SK-N-SH (cell line): ENCODE data around the gene CASP4. TPM values are rescaled to one million over a fixed set of nuclear protein-coding genes. Genes with fewer than 3 reads are reported as not detected.

Experiments
- CTCF ChIA-PET: fragments of 300-600, 350-600 bp; formaldehyde crosslinking; extraction: SDS; loops from one replicate; lab custom pipeline; 2021; lab: Yijun Ruan, JAX
- POLR2A ChIA-PET: fragments of 350-600 bp; sonication (Branson Sonifier 250); formaldehyde crosslinking; extraction: SDS; loops from one replicate; lab custom pipeline; 2020; ENCODE audit warnings: antibody characterized with exemption, inconsistent platforms; lab: Yijun Ruan, JAX
- DNase-seq: peaks from one replicate; pipeline ENCODE4 v3.0.0; 2012
- H2AFZ ChIP-seq: fragments of 200-600 bp; sonication (generic); 2 replicates; pipeline ENCODE4 v1.8.1; 2016; ENCODE audit warnings: antibody characterized with exemption, mild to moderate bottlenecking, low read depth
- H3F3A ChIP-seq: fragments of 200-600 bp; sonication (generic); replicated peaks from 2 replicates; pipeline ENCODE3; 2016; ENCODE audit warnings: antibody characterized with exemption, mild to moderate bottlenecking; ENCODE audit not compliant: insufficient read depth
- H3K27ac ChIP-seq, 2 experiments: fragments of 200-500 bp in 1 of 2; fragments of 200-600 bp in 1 of 2; sonication (Bioruptor generic) in 1 of 2; sonication (generic), shearing (Covaris generic) in 1 of 2; 2 replicates each; pipeline versions ENCODE4 v1.5.1 to v1.6.1; 2014 to 2016; ENCODE audit warnings: low read depth in 2 of 2, inconsistent platforms in 1 of 2, low read length in 1 of 2, mild to moderate bottlenecking in 1 of 2, mixed read lengths in 1 of 2
- H3K27me3 ChIP-seq: fragments of 200-600 bp; sonication (generic), shearing (Covaris generic); 2 replicates; pipeline ENCODE4 v1.6.1; 2016; ENCODE audit warnings: mixed run types; ENCODE audit not compliant: insufficient read depth
- H3K36me3 ChIP-seq, 2 experiments: fragments of 200-500 bp in 1 of 2; fragments of 200-600 bp in 1 of 2; sonication (Bioruptor generic) in 1 of 2; sonication (generic) in 1 of 2; replicated peaks in 1 of 2; 2 replicates each; pipeline versions ENCODE3 to v1.5.1; 2014 to 2016; ENCODE audit warnings: low read length in 1 of 2, mild to moderate bottlenecking in 1 of 2; ENCODE audit not compliant: insufficient read depth in 2 of 2, control insufficient read depth in 1 of 2
- H3K4me1 ChIP-seq, 2 experiments: fragments of 200-500 bp in 1 of 2; fragments of 200-600 bp in 1 of 2; sonication (Bioruptor generic) in 1 of 2; sonication (generic), shearing (Covaris generic) in 1 of 2; 2 replicates each; pipeline versions ENCODE4 v1.5.1 to v1.6.1; 2014 to 2016; ENCODE audit warnings: low read depth in 1 of 2, low read length in 1 of 2, mixed run types in 1 of 2; ENCODE audit not compliant: insufficient read depth in 2 of 2, control insufficient read depth in 1 of 2
- H3K4me2 ChIP-seq: fragments of 200-600 bp; sonication (generic), shearing (Covaris generic); 2 replicates; pipeline ENCODE4 v1.6.1; 2017; ENCODE audit warnings: mixed run types
- H3K4me3 ChIP-seq, 2 experiments: fragments of 200-500 bp in 1 of 2; fragments of 200-600 bp in 1 of 2; sonication (Bioruptor generic) in 1 of 2; sonication (generic), shearing (Covaris generic) in 1 of 2; 2 replicates each; pipeline versions ENCODE4 v1.5.1 to v1.8.1; 2014 to 2016; ENCODE audit warnings: low read depth in 2 of 2, inconsistent platforms in 1 of 2, low read length in 1 of 2, mild to moderate bottlenecking in 1 of 2, mixed read lengths in 1 of 2, moderate library complexity in 1 of 2
- H3K79me2 ChIP-seq: fragments of 200-600 bp; sonication (generic); 2 replicates; pipeline ENCODE4 v1.8.1; 2017; ENCODE audit warnings: mild to moderate bottlenecking; ENCODE audit not compliant: insufficient read depth
- H3K9ac ChIP-seq: fragments of 200-600 bp; sonication (generic); 2 replicates; pipeline ENCODE4 v1.6.1; 2017; ENCODE audit warnings: mixed run types
- H3K9me2 ChIP-seq: fragments of 200-600 bp; sonication (generic); 2 replicates; pipeline ENCODE4 v1.6.1; 2017; ENCODE audit warnings: mixed run types
- H3K9me3 ChIP-seq: fragments of 200-600 bp; sonication (generic); 2 replicates; pipeline ENCODE4 v1.6.1; 2017; ENCODE audit warnings: mixed run types, mild to moderate bottlenecking, moderate library complexity
- H4K20me1 ChIP-seq: fragments of 200-600 bp; sonication (generic); 2 replicates; pipeline ENCODE4 v1.6.1; 2017; ENCODE audit warnings: mild to moderate bottlenecking, mixed run types; ENCODE audit not compliant: insufficient read depth
- CHD2 ChIP-seq: fragments of 150-350 bp; IDR thresholded peaks from 2 replicates; pipeline ENCODE4 v1.6.1; 2018; ENCODE audit warnings: low read length; ENCODE audit not compliant: partially characterized antibody
- ELF1 ChIP-seq: IDR thresholded peaks from 2 replicates; pipeline ENCODE4 v1.4.0; 2012
- EZH2phosphoT487 ChIP-seq: fragments of 200-600 bp; sonication (generic); IDR thresholded peaks from 2 replicates; pipeline ENCODE4 v1.6.1; 2017; ENCODE audit warnings: low read depth, mixed run types, mild to moderate bottlenecking, antibody characterized with exemption, moderate library complexity, borderline replicate concordance
- FOXJ3 ChIP-seq: sonication (generic); formaldehyde crosslinking; IDR thresholded peaks from 2 replicates; pipeline ENCODE4 v1.5.1; 2020; ENCODE audit warnings: mild to moderate bottlenecking, missing genetic modification reagents
- GABPA ChIP-seq: IDR thresholded peaks from 2 replicates; pipeline ENCODE4 v1.4.0; 2012; ENCODE audit warnings: low read depth, mild to moderate bottlenecking
- GATA2 ChIP-seq: sonication (generic); formaldehyde crosslinking; IDR thresholded peaks from 2 replicates; pipeline ENCODE4 v1.5.0; 2020; ENCODE audit warnings: mild to moderate bottlenecking, missing genetic modification reagents
- JUND ChIP-seq: IDR thresholded peaks from 2 replicates; pipeline ENCODE4 v1.4.0; 2012
- MEF2A ChIP-seq: IDR thresholded peaks from 2 replicates; pipeline ENCODE4 v1.4.0; 2012; ENCODE audit warnings: low read depth, borderline replicate concordance
- MXI1 ChIP-seq: IDR thresholded peaks from 2 replicates; pipeline ENCODE4 v1.6.1; 2012; ENCODE audit warnings: mild to moderate bottlenecking, low read depth, low read length, improper control_type of control experiment
- NFIC ChIP-seq: IDR thresholded peaks from 2 replicates; pipeline ENCODE4 v1.4.0; 2012; ENCODE audit warnings: borderline replicate concordance
- POLR2AphosphoS5 ChIP-seq: IDR thresholded peaks from 2 replicates; pipeline ENCODE4 v1.6.1; 2012; ENCODE audit warnings: low read depth, low read length
- RCOR1 ChIP-seq: fragments of 150-350 bp; IDR thresholded peaks from 2 replicates; pipeline ENCODE4 v1.6.1; 2017; ENCODE audit warnings: antibody characterized with exemption, low read length
- RFX5 ChIP-seq: IDR thresholded peaks from 2 replicates; pipeline ENCODE4 v1.6.1; 2012; ENCODE audit warnings: mild to moderate bottlenecking, improper control_type of control experiment, low read length
- TAF1 ChIP-seq: IDR thresholded peaks from 2 replicates; pipeline ENCODE4 v1.6.1; 2012; ENCODE audit warnings: low read depth, mild to moderate bottlenecking, low read length, moderate library complexity, borderline replicate concordance
- YY1 ChIP-seq: IDR thresholded peaks from 2 replicates; pipeline ENCODE4 v1.4.0; 2012; ENCODE audit warnings: low read depth, mild to moderate bottlenecking
- WGBS: methylation state at CpG from one replicate; pipeline ENCODE4 v1.1.6; 2017; ENCODE audit warnings: low lambda C conversion rate; 5-methylcytosine and 5-hydroxymethylcytosine counted together
- polyA plus RNA-seq, 3 experiments: library from polyadenylated mRNA; depleted of rRNA; stranded (reverse); fragments of >200 nt; gene quantifications; 2 replicates each; pipeline ENCODE4 v1.2.3, GENCODE V29; 2012
- TF ChIP-seq, protein P1 (sequence below): fragments of 150-350 bp; IDR thresholded peaks from 2 replicates; pipeline ENCODE4 v1.6.1; 2017; ENCODE audit warnings: antibody characterized with exemption, low read length, low read depth, borderline replicate concordance
- TF ChIP-seq, protein P2 (sequence below): IDR thresholded peaks from 2 replicates; pipeline ENCODE4 v1.6.1; 2012; ENCODE audit warnings: mild to moderate bottlenecking, low read depth, low read length, moderate library complexity
- TF ChIP-seq, protein P3 (sequence below): fragments of 200-600 bp; sonication (generic); IDR thresholded peaks from 2 replicates; pipeline ENCODE4 v1.6.1; 2017; ENCODE audit warnings: antibody characterized with exemption, mild to moderate bottlenecking, moderate library complexity
- TF ChIP-seq, protein P4 (sequence below): IDR thresholded peaks from 2 replicates; pipeline ENCODE4 v1.4.0; 2012; ENCODE audit warnings: low read depth, borderline replicate concordance
- TF ChIP-seq, protein P5 (sequence below): fragments of 150-350 bp; IDR thresholded peaks from 2 replicates; pipeline ENCODE4 v1.6.1; 2016; ENCODE audit warnings: mild to moderate bottlenecking, low read depth, low read length

Gene CASP4
- polyA plus RNA-seq, 1 of the 3 experiments (the other 2 are of a cell fraction) = 9.1 TPM

DNA sequence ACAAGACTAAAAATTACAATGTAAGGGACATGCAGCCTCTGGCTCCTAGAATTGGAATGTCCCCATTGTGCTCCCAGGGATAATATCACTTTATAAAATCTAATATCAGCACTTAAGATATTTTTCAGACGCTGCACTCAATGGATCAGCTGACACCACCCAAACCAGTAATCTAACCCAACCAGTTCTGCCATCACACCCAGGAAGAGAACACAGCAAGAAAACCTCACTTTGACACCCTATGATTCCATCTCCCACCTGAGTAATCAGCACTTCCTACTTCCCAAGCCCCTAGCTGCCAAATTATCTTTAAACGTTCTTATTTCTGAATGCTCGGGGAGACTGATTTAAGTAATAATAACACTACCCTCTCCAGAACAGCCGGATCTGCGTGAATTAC, 2.6 kb downstream of the CASP4 start:
- H3K4me3 ChIP-seq = no peak overlapping the region
- H2AFZ ChIP-seq = no peak overlapping the region
- ChIA-PET CTCF (no interaction called here), POLR2A (no interaction called here)
- H3K4me2 ChIP-seq = no peak overlapping the region
- no peaks in the 10 kb centered on the region for H4K20me1 ChIP-seq
- H3K9me2 ChIP-seq = no peaks in the 10 kb centered on the region
- H3K9me3 ChIP-seq = no peaks in the 10 kb centered on the region
- no peaks in the 10 kb centered on the region for H3F3A ChIP-seq
- 96% methylated on average over 5 of the region's 5 CpGs for WGBS
- no peaks in the 10 kb centered on the region for H3K27me3 ChIP-seq
- no peaks in the 10 kb centered on the region; a peak in 1 of 4 replicates for H3K4me1 ChIP-seq
- H3K79me2 ChIP-seq = no peaks in the 10 kb centered on the region
- DNase-seq = no peak
- no peak overlapping the region for H3K9ac ChIP-seq
- no peaks in the 10 kb centered on the region for H3K36me3 ChIP-seq
- no peak overlapping the region for H3K27ac ChIP-seq
- no peak for TF ChIP-seq POLR2AphosphoS5
- TF ChIP-seq JUND = no peak
- no peak for TF ChIP-seq FOXJ3 (CRISPR knock-in tag)
- no peak for TF ChIP-seq MXI1
- no peak for TF ChIP-seq NFIC
- TF ChIP-seq, protein P1, sequence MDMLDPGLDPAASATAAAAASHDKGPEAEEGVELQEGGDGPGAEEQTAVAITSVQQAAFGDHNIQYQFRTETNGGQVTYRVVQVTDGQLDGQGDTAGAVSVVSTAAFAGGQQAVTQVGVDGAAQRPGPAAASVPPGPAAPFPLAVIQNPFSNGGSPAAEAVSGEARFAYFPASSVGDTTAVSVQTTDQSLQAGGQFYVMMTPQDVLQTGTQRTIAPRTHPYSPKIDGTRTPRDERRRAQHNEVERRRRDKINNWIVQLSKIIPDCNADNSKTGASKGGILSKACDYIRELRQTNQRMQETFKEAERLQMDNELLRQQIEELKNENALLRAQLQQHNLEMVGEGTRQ = no peak
- no peak for TF ChIP-seq RFX5
- no peak for TF ChIP-seq RCOR1
- TF ChIP-seq, protein P2, sequence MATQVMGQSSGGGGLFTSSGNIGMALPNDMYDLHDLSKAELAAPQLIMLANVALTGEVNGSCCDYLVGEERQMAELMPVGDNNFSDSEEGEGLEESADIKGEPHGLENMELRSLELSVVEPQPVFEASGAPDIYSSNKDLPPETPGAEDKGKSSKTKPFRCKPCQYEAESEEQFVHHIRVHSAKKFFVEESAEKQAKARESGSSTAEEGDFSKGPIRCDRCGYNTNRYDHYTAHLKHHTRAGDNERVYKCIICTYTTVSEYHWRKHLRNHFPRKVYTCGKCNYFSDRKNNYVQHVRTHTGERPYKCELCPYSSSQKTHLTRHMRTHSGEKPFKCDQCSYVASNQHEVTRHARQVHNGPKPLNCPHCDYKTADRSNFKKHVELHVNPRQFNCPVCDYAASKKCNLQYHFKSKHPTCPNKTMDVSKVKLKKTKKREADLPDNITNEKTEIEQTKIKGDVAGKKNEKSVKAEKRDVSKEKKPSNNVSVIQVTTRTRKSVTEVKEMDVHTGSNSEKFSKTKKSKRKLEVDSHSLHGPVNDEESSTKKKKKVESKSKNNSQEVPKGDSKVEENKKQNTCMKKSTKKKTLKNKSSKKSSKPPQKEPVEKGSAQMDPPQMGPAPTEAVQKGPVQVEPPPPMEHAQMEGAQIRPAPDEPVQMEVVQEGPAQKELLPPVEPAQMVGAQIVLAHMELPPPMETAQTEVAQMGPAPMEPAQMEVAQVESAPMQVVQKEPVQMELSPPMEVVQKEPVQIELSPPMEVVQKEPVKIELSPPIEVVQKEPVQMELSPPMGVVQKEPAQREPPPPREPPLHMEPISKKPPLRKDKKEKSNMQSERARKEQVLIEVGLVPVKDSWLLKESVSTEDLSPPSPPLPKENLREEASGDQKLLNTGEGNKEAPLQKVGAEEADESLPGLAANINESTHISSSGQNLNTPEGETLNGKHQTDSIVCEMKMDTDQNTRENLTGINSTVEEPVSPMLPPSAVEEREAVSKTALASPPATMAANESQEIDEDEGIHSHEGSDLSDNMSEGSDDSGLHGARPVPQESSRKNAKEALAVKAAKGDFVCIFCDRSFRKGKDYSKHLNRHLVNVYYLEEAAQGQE = no peak
- TF ChIP-seq GATA2 (CRISPR knock-in tag) = no peak
- TF ChIP-seq, protein P3, sequence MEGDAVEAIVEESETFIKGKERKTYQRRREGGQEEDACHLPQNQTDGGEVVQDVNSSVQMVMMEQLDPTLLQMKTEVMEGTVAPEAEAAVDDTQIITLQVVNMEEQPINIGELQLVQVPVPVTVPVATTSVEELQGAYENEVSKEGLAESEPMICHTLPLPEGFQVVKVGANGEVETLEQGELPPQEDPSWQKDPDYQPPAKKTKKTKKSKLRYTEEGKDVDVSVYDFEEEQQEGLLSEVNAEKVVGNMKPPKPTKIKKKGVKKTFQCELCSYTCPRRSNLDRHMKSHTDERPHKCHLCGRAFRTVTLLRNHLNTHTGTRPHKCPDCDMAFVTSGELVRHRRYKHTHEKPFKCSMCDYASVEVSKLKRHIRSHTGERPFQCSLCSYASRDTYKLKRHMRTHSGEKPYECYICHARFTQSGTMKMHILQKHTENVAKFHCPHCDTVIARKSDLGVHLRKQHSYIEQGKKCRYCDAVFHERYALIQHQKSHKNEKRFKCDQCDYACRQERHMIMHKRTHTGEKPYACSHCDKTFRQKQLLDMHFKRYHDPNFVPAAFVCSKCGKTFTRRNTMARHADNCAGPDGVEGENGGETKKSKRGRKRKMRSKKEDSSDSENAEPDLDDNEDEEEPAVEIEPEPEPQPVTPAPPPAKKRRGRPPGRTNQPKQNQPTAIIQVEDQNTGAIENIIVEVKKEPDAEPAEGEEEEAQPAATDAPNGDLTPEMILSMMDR = no peak
- TF ChIP-seq YY1 = no peak
- TF ChIP-seq, protein P4, sequence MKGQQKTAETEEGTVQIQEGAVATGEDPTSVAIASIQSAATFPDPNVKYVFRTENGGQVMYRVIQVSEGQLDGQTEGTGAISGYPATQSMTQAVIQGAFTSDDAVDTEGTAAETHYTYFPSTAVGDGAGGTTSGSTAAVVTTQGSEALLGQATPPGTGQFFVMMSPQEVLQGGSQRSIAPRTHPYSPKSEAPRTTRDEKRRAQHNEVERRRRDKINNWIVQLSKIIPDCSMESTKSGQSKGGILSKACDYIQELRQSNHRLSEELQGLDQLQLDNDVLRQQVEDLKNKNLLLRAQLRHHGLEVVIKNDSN = no peak
- TF ChIP-seq MEF2A = no peak
- TF ChIP-seq EZH2phosphoT487 = no peak
- no peak for TF ChIP-seq TAF1
- no peak for TF ChIP-seq GABPA
- TF ChIP-seq CHD2 = no peak
- TF ChIP-seq ELF1 = no peak
- TF ChIP-seq, protein P5, sequence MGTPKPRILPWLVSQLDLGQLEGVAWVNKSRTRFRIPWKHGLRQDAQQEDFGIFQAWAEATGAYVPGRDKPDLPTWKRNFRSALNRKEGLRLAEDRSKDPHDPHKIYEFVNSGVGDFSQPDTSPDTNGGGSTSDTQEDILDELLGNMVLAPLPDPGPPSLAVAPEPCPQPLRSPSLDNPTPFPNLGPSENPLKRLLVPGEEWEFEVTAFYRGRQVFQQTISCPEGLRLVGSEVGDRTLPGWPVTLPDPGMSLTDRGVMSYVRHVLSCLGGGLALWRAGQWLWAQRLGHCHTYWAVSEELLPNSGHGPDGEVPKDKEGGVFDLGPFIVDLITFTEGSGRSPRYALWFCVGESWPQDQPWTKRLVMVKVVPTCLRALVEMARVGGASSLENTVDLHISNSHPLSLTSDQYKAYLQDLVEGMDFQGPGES = no peak
